Measurements from ENCODE around the gene EEF1AKMT2.

GRCh38 chr10:124710266-124710881, 81.3 kb downstream of the EEF1AKMT2 start:
- TF ChIP-seq SMAD1 (CRISPR knock-in tag; IDR thresholded peaks at IDR 0.05; ENCODE audit: borderline replicate concordance, low read depth) (no peak), ZNF782 (CRISPR knock-in tag; IDR thresholded peaks at IDR 0.05; ENCODE audit: borderline replicate concordance) (no peak), LRRFIP1 (CRISPR knock-in tag; conservative IDR thresholded peaks at IDR 0.05) (no peak), ZNF292 (CRISPR knock-in tag; IDR thresholded peaks at IDR 0.05; ENCODE audit: borderline replicate concordance, low read depth) (no peak), FOSL1 (CRISPR knock-in tag; IDR thresholded peaks at IDR 0.05; ENCODE audit: borderline replicate concordance) (no peak), IKZF5 (CRISPR knock-in tag; IDR thresholded peaks at IDR 0.05) (no peak), SNAI1 (CRISPR knock-in tag; IDR thresholded peaks at IDR 0.05; ENCODE audit: borderline replicate concordance) (no peak), CTCF (CRISPR knock-in tag; IDR thresholded peaks at IDR 0.05) (no peak), IRF9 (CRISPR knock-in tag; IDR thresholded peaks at IDR 0.05; ENCODE audit: borderline replicate concordance) (no peak), MLX (CRISPR knock-in tag; IDR thresholded peaks at IDR 0.05) (no peak), ZSCAN29 (CRISPR knock-in tag; conservative IDR thresholded peaks at IDR 0.05) (no peak)
